Measurements from ENCODE around the gene OR2Y1. TPM values are rescaled to one million over a fixed set of nuclear protein-coding genes. Genes with fewer than 3 reads are reported as not detected.

The OR2Y1 gene
- total RNA-seq, 4 donors from 2014 or later = not detected

DNA sequence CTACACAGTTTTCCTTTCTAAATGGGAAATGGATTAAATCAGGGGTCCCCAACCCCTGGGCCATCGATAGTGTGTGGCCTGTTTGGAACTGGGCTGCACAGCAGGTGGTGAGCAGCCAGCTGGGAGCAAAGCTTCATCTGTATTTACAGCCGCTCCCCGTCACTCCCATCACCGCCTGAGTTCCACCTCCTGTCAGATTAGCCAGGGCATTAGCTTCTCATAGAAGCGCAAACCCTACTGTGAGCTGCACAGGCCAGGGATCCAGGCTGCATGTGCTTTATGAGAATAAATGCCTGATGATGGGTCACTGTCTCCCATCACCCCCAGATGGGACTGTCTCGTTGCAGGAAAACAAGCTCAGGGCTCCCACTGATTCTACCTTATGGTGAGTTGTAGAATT lies 49.3 kb downstream of the OR2Y1 start:
- no peak for DNase-seq (ENCODE audit: low spot score)
- no peak for ATAC-seq (ENCODE audit: low FRiP score)
- TF ChIP-seq, protein P1, sequence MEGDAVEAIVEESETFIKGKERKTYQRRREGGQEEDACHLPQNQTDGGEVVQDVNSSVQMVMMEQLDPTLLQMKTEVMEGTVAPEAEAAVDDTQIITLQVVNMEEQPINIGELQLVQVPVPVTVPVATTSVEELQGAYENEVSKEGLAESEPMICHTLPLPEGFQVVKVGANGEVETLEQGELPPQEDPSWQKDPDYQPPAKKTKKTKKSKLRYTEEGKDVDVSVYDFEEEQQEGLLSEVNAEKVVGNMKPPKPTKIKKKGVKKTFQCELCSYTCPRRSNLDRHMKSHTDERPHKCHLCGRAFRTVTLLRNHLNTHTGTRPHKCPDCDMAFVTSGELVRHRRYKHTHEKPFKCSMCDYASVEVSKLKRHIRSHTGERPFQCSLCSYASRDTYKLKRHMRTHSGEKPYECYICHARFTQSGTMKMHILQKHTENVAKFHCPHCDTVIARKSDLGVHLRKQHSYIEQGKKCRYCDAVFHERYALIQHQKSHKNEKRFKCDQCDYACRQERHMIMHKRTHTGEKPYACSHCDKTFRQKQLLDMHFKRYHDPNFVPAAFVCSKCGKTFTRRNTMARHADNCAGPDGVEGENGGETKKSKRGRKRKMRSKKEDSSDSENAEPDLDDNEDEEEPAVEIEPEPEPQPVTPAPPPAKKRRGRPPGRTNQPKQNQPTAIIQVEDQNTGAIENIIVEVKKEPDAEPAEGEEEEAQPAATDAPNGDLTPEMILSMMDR (IDR thresholded peaks at IDR 0.05) = no peak

DNA sequence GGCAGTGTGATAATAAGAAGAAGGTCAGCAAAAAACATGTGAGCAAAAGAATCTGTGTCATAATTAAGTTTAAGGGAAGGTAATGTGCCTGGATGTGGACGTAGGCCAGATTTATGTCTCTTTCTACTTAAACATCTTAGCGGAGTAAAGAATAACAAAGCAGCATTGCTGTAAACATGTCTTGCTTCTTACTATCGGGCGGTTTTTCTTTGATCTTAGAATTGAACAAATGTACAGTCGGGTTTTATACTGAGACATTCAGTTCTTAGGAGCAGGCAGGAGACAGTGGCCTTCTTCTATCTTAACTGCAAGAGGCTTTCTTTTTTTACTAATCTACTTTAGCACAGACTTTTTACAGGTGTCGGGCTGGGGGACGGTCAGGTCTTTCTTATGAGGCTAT lies 50.1 kb downstream of the OR2Y1 start:
- DNase-seq (ENCODE audit: low spot score) (no peak), ATAC-seq (ENCODE audit: low FRiP score) (no peak)
- TF ChIP-seq, protein P1 (IDR thresholded peaks at IDR 0.05) = no peak

Small RNA genes within 50 kb of the gene (small RNA-seq; reads per million reads assigned to genes)
- gene RNU1-17P = not detected

Other genes with a start within 250 kb of the OR2Y1 start
- 10 to 100 TPM; 11.3 to 15.1 (median 13.2) TPM for gene CNOT6, start 245.7 kb downstream of the OR2Y1 start, total RNA-seq
- gene SCGB3A1, start 148.6 kb downstream of the OR2Y1 start, total RNA-seq = not detected
- 10 to 100 TPM in 2 of 4 donors, 1 to 10 TPM in 2; 8.9 to 50.6 (median 15.4) TPM for gene FLT4, start 90.5 kb downstream of the OR2Y1 start, total RNA-seq
- gene MGAT1, start 62.7 kb upstream of the OR2Y1 start, total RNA-seq = 100 to 1,000 TPM; 159 to 376 (median 258) TPM
- gene ZFP62, start 121.2 kb upstream of the OR2Y1 start, total RNA-seq = 10 to 100 TPM in 3 of 4 donors, 1 to 10 TPM in 1; 9.2 to 21.8 (median 10.8) TPM
- gene BTNL8, start 159.1 kb upstream of the OR2Y1 start, total RNA-seq = 1 to 10 TPM; 1.3 to 8.8 (median 3.0) TPM
- under 1 TPM in 2 of 4 donors, not detected in 2; 0.24 to 0.50 TPM for gene BTNL3, start 248.8 kb upstream of the OR2Y1 start, total RNA-seq

All from omental fat pad (tissue), 4 donors.